HG03571 (cell line): ENCODE measurements around the gene LECT2.

Experiments used
- ATAC-seq: cut with Tn5 transposase; IDR thresholded peaks from one replicate; pipeline ENCODE4 v1.9.1; 2021; ENCODE audit not compliant: unreplicated experiment

The LECT2 gene

DNA sequence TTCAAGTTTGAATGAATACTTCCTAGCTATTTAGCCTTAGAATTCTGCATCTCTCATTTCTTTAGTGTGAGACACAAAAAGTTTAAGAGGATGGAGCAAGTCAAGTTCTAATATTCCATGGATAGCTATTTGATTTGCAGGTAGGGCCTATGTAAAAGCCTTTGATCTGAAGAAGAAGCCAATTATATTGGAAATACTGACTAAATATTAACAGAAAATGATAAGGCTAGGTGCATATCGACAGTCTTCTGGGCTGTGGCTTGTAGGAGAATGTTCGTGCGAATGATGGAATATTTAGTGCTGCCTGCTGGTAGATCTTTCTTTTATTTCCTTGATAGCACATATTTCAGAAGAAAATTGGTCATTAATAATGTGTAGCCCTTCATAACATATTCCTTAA is at the start of gene LECT2:
LECT2 (minus strand) TSS at position 85 of the 400 bp plus-strand sequence. CDS start 150 bp downstream, outside the sequence.
- no peak for ATAC-seq

DNA sequence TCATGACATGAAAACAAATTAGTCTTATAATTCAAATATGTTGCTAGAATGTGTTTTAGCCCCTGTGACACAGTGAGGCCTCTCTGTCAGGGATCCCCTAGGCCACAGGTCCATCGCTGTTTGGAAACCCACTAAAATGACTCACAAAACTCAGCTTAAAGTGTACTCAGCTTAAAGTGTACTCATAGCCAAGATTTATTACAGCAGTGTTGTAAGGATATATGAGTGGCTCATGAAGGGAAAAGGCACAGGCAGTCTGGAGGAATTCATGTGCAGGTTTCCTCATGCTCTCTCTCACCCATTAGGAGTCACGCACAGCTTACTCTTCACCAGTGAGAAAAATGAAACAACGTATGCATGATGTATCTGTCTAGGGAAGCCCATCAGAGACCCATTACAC is 49.7 kb upstream of the LECT2 start:
- ATAC-seq, result no peak

DNA sequence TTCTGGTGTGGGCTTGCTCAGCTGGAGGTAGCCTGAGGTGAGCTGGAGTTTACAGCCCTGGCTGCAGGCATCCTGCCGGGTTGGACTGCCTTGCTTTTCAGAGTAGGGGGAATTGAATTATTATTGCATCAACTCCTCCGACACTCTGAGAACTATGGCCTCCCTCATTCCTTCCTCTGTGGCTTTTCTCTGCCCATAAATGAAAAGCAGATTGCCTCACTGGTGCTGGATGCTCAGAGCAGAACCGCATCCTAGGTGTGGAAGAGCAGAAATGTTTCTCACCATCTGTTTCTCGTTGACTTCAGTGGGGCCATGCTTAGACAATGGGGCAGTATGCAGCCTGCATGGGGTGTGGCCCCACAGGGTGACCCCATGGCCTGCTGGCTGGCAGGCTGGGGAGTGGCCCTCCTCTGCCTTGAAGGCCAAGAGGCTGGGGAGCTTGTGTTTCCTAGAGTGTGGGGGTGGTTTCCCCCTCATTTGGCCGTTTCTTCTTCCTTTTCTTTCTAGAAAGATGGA is 46.7 kb upstream of the LECT2 start:
- no peak for ATAC-seq

DNA sequence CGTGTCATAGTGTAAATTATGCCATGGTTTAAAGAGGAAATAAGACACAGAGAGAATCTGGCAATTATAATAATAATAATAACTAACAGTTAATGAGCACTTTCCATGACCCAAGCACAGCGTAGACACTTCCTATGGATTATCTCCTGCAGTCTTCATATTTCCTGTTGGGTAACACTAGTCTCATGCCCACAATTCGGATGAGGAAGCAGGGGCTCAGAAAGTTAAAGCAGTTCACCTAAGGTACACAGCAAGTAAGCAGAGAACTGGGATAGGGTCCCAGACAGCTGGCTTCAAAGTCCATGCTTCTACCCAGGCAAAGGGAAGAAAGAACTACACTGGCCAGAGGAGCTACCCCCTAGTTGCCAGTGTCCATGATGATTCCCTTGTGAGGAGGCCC is 46.1 kb upstream of the LECT2 start:
- no peak for ATAC-seq

DNA sequence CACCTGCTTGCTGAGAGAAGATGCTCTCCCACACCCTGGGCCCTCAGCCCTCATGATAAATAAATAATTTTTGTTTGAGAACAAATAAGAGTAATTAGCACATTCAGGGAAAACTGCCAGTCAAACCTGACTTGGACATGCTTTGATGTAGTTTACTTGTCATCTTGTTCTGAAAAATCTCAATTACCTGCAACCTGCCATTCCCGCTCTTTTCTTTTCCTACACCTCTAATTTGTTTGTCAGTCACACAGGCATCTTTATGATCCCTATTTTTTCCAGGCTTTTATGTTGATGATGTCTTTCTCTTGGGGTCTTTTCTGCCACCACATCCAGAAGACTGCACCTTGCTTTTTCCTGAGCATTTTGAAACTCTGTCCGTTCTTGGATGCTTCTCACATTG is 45.4 kb upstream of the LECT2 start:
- ATAC-seq, result no peak

DNA sequence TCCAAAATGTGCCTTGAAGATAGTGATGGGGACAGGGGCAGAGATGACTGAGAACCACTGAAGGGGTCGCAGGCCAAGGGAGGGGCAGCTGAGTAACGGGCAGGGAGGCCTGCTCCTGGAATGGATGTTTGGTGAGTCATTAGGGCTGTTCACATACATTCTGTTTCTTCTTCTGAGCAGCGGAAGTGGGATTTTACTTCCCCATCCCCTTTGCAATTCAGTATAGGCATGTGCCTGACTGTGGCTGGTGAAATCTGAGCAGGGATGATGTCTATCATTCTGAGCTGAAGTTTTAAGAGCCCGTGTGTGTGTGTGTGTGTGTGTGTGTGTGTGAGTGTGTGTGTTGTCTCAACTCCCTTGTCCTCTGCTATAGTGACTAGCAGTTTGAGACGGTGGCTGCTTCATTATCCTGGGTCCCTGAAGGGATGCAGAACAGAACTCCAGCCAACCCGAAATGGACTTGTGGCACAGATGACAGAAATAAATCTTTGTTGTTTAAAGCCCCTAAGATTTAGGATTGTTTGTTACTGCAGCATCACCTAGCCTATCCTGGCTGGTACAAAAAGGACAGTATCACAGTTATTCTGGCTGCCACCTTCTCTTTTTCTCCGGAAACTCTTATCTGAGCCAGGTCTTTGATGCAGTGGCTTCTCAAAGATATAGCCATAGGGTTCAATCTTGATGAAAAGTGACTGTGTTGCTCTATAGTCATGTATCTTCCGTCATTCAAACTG is 44.8 kb upstream of the LECT2 start:
- no peak for ATAC-seq

DNA sequence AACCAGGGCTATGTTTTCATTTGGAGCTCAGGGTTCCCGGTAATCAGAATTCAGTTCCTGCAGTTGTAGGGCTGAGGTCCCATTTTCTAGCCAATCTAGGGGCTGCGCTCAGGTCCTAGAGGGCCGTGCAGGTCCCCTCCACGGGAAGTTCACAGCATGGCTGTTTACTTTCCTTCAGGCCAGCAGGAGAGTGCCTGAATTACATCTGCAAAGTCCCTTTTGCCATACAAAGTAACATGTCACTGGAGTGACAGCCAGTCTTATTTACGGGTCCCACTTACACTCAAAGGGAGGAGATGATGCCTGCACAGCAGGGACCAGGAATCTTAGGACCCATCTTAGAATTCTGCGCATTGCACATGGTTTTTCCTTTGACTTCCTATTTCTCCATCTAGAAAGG is 44.1 kb upstream of the LECT2 start:
- no peak for ATAC-seq

DNA sequence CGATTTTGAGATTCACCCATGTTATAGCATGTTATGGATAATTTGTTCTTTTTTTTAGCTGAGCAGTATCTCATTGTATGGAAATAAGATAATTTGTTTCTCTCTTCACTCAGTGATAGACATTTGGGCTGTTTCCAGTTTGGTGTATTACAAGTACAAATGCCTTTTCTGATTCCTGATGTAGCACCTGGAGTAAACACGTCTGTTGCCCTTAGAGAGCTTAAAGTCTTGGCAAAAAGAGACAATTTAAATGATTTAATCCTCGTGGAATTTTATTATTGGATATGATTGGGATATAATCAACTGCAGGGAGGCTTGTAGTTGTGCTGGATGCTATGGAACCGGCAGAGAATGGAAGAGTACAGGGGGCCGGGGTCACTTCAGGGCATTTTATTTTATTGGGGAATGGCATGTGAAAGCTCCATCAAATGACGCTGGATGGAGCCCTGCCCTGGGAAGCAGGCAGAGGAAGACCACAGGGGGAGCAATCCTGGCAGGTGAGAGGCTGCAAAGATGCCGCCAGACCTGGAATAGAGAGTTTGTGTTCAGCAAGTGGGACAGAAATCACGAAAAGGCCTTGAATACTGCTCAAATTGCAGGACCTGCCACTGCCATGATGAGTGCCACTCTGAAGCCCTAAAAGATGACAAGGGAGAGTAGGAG is 43.0 kb upstream of the LECT2 start:
- ATAC-seq, result no peak

DNA sequence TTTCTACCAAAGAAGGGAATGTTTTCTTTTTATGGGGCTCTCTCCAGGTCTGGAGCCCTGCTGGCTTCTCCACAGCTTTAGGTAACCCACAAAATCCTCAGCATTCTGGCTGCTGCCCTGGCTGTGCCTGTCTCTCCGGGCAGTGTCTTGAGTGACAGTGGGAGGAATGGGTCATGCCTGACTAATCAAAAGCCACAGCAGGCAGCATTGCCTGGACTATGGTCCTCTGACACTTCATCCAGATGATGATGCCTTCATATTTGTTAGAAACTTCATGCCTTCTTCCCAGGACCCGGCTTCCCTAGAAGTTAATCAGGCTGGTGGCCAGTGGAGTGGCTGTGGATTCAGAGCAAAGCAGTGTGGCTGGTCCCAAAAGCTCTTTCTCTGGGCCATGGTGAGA is 41.8 kb upstream of the LECT2 start:
- ATAC-seq, result no peak

DNA sequence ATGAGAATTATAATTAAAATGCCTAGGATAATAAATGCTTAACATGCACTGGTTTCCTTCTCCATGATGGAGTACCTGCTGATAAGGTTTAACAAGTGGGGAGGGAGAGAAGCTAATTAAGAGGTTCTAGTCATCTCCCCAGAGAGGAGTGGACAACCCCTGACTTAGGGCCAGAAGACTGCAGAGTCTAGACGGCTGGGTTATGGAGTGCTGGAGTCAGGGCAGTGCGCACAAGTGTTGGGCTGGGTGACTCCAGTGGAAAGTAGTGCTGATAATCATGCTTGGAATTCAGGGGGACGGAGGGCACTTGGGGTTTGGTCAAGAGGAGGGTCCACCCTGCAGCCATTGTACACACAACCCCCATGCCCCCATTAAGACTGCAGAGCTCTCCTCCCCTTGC is 41.2 kb upstream of the LECT2 start:
- no peak for ATAC-seq

DNA sequence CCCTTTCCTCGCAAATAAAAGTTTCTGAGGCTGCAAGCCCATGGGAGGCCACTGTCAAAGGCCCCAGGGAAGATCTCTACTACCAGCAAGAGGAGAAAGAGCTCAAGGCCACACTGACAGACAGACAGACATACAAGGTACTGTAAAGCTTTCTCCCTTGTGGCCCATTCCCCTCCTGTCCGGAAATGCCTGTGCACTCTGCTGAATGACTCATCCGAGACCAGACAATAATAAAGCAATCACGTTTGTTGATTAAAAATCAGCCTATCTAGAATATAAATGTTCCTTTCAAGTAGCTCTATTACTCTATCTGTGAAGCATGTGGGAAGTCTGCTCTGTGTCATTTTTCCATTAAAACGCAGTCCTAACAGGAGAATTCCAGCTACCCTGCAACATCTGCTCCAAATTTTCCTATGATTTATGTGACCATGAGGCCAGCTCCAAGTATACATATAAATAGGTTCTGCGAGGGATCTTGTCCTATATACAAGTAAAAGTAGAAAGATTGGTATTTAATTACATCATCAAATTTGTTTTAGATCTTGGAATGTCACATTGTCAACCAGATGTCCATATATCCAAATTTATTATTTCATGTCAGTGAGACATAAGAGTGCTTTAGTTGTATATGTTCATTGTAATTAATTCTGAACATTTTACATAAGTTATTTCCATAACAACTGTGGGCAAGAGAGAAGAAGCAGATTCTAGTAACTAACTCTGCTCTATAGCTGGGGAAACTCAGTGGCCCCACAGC is 39.3 kb upstream of the LECT2 start:
- no peak for ATAC-seq

DNA sequence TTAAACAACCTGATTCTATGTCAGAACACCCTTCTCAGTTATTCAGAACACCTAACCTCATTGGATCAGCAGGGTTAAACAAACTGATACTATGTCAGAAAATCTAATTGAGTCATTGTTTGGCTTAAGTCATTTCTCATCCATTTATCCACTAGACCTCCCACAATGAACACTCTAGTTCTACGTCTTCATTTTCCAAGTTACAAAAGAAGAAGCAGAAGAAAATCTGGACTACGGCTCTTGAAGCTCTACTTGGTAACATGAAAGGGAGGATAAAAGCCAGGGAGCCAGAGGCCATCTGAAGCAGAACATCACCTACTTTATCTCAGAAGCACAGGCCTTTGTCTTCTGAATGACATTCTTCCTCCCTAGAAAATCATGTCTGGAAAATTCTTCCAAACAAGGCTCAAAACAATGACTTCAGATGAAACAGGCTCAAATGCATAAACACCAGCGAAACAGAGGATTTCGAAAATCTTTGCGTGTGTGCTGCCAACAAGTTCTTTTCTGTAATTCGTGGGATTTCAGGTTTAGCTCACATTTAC is 38.6 kb upstream of the LECT2 start:
- ATAC-seq, result no peak

DNA sequence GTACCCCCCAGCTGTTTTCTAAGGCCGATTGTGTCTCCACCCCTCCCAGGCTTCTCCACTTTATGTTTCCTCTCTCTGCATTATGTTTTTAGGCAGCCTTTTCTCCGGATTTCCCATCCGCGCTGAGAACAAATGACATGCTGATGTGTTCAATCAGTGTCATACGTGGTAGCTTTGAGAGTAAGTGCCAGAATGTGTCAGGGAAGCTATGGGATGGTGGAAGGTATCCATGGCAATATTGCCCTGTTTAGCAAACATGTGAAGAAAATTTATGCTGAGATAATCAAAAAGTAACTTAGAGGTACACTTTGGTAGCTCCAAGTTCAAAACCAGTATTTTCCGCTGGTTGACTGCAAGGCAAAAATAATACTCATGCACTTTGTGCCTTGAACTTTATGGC is 36.6 kb upstream of the LECT2 start:
- no peak for ATAC-seq

DNA sequence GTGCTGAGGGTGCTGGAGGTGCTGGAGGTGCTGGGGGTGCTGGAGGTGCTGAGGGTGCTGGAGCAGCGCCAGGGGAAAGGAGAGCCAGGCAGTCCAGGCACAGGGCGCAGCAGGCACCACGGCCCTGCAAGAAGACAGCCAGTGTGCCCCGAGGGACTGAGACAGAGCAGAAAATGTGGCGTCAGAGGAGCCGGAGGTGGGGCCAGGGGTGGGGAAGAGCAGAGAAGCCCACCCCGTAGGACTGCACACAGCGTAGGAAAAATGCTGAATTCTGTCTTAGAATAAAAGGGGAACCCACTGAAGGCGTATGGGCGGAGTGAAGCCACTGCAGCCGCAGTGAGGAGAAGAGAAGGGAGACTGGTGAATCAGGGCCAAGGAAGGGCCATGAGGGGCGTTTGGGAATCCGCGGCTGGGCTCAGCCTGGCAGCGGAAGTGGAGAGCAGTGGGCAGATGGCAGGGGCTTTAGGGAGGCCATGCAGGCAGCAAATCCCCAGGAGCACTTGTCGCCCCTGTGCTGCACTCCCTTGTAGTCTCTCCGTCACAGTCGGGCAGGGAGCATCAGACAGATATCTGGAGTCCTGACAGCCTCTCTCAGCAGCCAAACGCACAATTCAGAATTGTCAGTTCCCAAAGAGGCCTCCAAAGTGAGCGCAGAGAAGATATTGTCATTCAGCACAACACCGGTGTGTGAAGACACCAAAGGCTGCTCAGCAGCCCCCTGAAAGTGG is 35.9 kb upstream of the LECT2 start:
- no peak for ATAC-seq

DNA sequence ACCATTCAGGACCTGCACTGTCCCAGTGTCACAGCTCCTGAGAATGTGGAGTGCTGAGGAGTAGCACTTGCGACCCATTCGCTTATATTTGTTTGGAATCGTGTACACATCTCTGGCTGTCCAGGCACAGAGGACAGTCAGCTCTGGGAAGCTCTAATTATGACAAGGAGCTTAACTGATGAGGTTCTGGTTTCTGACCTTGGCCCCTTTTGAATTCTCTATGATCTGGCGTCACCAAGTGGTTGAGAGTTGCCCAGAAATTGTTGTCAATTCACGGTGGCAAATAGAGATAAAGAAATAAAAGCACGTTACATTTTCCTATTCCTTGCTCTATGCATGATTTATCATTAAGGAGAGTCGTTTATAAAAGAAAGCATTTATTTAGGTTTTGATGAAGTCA is 34.9 kb upstream of the LECT2 start:
- no peak for ATAC-seq

DNA sequence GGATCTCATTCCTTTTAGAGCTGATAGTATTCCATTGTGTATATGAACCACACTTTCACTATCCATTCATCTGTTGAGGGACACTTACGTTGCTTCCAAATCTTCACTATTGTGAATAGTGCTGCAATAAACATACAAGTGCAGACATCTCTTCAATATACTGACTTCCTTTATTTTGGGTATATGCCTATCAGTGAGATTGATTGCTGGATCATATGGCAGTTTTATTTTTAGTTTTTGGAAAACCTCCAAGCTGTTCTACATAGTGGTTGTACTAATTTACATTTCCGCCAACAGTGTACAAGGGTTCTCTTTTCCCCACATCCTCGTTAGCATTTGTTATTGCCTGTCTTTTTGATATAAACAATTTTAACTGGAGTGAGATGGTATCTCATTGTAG is 33.8 kb upstream of the LECT2 start:
- no peak for ATAC-seq

DNA sequence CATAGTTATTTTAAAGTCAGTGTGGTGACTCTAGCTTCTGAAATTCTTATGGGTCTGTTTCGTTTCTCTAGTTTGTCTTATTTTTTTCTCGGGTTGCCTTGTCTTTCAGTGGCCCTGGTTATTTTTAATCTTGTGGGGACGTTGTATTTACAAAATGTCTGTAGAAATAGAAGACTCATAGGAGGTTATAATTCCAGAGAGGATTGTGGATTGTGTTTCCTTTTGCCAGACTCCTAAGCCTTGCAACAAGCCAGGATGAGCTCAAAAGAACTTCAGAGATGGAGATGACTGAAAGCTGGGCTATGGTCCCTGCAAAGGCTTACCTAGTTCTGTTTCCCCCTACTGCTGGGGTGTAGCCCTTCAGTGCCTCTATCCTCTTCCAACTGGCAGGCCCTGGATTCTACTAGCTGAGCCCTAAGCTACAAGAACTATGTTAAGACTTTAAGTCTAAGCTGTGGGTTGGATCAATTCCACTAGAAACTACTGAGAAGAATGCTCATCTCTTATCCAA is 32.2 kb upstream of the LECT2 start:
- ATAC-seq, result no peak

DNA sequence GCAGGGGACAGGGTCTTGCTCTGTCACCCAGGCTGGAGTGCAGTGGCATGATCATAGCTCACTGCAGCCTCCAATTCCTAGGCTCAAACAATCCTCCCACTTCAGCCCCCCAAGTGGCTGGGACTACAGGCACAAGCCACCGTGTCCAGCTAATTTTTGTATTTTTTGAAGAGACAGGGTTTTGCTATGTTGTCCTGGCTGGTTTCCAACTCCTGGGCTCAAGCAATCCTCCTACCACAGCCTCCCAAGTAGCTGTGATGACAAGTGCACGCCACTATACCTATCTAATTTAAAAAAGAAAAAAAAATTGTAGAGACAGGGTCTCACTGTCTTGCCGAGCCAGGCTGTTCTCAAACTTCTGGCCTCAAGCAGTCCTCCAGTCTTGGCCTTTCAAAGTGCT is 31.6 kb upstream of the LECT2 start:
- no peak for ATAC-seq

DNA sequence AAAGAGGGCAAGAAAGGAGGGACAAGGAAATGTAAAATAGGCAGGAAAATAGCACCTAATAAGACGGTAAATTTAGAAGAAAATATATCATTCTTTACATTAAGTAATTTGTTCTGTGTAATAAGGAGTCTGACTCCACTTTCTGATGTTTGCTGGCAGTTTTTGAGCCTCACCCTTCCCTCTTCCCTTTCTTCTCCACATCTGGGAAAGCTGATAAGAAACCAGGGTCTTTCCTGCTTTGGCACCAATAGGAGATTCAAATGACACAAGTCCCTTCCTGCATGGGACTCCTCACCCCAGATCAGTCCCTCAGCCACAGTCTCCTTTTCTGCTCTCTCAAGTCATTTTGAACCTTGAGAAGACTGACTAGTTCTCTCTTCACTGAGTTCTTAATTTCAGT is 31.2 kb upstream of the LECT2 start:
- no peak for ATAC-seq

DNA sequence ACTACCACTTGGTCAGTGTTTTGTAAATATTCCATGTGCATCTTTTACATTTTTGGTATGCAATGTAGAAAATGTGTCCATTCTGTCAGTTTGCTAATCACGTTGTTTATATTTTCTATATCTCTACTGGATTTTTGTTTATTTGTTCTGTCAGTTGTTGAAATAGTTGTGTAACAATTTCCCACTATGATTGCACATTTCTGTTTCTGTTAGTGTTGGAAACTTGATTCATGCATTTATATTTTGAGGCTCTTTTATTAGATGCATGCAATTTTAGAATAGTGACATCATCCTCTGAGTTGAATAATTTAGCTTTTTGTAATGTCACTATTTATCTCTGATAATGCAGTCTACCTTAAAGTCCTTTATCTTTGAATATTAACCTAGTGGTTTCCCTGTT is 25.8 kb upstream of the LECT2 start:
- ATAC-seq, result no peak

DNA sequence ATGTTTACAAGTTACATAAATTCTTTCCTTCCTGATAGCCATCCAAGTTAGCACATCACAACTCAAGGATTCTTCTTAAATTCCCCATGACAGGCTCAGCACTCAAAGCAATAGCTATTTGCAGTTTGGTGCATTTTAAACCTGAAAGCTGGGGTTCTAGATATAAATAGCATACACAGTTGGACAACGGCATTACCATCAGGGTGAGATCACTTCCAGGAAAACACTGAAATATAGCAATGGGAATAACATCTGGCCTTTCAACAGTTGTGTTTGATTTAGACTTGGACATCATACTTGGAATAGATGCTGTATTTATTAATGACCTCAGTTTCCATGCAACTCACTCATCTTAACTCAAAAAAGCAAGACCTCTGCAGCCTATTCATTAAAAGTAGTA is 24.7 kb upstream of the LECT2 start:
- no peak for ATAC-seq
